Ammon's horn (tissue), 1 donor: Measurements from ENCODE around the gene PPIP5K2.
"Not testable (repeated sequence)": the region's sequence is repeated elsewhere in the genome, so short reads cannot be mapped to it uniquely, and the experiment has no call there.

Source experiments
- DNase-seq: peaks from one replicate; pipeline ENCODE4 v3.0.0-alpha.2; 2016; ENCODE audit warnings: low spot score

Gene PPIP5K2

DNA sequence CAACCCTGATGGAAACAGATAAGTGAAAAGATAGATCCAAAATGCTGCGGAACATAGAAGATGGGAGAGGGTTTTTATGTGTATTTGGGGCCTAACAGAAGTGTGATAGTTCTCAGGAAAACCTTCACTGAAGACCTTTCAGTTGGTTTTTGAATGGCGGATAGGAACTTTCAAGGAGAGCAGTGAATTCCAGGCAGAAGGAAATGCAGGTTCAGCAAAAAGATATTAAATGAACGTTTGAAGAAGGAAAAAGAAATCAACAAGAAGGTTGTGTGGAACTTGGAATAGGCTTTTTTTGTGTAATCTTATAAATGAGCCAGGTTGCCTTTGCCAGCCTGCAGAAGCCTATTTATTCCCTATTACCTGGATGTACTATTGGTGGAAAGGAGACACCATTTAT is 2.1 kb downstream of the PPIP5K2 start:
- no peak for DNase-seq

DNA sequence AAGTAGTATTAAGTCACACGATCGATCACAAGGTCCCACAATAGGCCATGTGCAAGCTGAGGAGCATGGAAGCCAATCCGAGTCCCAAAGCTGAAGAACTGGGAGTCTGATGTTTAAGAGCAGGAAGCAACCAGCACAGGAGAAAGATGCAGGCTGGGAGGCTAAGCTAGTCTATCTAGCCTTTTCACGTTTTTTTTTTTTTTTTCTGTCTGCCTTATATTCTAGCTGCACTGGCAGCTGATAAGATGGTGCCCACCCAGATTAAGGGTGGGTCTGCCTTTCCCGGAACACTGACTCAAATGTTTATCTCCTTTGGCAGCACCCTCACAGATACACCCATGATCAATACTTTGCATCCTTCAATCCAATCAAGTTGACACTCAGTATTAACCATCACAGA is 6.5 kb downstream of the PPIP5K2 start:
- no peak for DNase-seq

DNA sequence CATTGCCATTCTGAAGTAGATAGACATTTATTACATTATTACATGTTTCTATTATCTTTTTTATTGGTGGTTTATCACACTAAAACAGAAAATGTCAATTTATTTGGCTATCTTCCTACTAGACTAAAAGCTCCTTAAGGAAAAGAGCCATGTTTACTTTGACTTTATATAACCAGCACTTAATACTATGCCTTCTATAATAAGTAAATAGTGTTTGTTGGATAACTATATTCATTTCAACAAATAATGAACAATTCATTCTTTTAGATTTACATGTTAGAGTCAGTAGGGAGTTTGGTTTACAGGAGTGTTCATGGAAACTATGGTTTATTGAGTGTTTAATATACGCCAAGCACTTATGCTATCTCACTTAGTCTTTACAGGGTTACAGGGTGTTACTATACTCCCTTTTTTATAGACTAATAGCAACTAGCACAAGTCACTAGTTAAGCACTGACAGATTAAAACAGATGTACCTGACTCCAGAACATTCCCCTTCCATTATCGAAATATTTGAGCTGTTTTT is 7.3 kb downstream of the PPIP5K2 start:
- DNase-seq, result no peak

DNA sequence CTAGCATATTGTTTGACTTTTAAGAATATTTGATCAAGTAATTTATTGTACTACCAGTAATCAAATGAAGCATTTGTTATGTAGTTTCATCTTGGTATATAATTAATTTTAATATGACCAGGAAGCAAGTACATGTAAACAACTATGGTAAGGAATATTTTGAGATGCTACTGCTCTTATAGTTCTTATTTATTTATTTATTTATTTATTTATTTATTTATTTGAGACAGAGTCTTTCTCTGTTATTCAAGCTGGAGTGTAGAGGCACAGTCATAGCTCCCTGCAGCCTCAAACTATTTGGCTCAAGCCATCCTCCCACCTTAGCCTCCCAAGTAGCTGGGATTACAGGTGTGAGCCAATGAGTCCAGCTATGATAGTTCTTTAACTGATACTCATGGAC is 8.1 kb downstream of the PPIP5K2 start:
- no peak for DNase-seq

DNA sequence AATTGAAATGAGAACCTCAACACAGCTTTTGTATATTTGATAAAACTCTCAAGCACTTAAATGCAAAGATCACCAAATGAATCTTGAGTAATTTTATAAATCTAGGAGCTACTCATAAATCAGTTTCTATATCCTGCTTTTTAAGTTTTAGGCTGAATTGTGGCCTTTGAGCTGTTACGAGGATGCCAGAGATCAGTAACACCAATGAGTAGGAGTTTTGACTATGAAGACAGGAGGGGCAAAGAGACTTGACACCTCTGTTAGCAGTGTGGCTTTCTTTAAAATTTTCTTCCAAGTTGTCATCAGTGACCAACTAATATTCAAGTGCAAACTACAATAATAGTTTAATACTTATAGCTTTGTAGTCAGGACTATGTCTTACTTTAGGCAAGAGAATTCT is 12.6 kb downstream of the PPIP5K2 start:
- no peak for DNase-seq

DNA sequence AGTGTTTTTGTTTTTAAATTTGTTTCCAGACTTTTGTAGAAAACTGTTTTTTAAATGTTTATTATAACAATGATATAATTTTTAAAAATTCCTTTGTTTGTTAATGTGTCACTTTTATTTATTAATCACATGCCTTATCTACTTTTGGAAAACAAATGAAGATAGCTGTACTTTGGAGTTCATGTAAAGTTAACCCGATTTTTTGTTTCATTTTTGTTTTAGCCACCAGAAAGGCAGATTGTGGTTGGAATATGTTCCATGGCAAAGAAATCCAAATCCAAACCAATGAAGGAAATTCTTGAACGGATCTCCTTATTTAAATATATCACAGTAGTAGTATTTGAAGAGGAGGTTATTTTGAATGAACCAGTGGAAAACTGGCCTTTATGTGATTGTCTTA is 13.1 kb downstream of the PPIP5K2 start:
- DNase-seq, result no peak

DNA sequence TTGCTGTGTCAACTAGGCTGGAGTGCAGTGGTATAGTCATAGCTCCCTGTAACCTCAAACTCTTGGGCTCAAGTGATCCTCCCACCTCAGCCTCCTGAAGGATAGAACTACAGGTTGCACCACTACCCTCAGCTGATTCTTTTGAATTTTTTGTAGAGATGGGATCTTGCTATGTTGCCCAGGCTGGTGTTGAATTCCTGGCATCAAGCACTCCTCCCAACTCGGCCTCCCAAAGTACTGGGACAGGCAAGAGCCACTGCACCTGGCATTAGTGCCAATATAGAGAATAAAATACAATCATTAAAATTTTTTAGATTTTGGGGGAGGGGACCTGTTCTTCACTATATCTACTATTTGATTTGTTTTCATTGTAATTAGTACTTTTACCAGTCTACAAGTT is 15.4 kb downstream of the PPIP5K2 start:
- no peak for DNase-seq

DNA sequence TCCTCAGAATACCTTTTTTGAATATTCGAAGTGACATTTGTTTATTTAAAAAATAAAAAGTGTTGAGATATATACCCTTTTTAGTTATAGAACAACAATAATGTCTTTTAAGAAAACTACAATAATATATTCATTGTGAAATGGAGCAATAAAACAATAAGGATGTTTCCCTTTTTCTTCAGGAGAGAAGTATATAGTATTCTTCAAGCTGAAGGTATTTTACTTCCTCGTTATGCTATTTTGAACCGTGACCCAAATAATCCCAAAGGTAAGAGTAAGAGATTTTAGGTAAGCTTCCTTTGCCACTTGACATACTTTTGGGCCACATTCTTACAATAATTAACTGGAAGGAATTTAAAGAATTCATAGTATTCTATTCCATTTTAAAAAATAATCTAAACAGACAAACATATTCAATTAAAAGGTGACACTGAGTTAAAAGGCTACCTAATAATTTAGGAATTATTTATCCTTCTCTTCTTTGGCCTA is 18.1 kb downstream of the PPIP5K2 start:
- no peak for DNase-seq

DNA sequence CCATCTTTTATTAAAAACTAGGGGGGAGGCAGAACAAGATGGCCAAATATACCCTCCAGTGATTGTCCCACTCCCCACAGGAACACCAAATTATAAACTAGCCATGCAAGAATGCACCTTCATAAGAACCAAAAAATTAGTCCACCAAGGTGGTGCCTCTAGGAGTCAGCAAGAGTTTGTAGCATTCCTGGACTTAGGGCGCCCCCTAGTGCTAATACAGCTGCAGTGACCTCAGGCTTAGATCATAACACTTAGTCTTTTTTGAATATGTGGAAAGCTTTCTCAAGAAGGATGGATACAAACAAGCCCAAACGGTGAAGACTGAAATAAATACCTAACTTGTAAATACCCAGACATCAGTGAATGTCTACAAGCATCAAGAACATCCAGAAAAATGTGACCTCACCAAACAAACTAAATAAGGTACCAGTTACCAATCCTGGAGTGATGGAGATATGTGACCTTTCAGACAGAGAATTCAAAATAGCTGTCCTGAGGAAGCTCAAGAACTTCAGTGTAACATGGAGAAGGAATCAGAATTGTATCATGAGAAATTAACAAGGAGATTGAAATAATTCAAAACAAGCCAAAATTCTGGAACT is 19.3 kb downstream of the PPIP5K2 start:
- peak; percentile 82 for DNase-seq

DNA sequence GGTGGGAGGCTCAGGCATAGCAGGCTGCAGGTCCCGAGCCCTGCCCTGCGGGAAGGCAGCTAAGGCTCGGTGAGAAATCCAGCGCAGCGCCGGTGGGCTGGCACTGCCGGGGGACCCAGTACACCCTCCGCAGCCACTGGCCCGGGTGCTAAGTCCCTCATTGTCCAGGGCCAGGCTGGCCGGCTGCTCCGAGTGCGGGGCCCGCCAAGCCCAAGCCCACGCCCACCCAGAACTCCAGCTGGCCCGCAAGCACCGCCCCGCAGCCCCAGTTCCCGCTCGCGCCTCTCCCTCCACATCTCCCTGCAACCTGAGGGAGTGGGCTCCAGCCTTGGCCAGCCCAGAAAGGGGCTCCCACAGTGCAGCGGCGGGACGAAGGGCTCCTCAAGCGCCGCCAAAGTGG is 22.0 kb downstream of the PPIP5K2 start:
- DNase-seq, result not testable (repeated sequence)

DNA sequence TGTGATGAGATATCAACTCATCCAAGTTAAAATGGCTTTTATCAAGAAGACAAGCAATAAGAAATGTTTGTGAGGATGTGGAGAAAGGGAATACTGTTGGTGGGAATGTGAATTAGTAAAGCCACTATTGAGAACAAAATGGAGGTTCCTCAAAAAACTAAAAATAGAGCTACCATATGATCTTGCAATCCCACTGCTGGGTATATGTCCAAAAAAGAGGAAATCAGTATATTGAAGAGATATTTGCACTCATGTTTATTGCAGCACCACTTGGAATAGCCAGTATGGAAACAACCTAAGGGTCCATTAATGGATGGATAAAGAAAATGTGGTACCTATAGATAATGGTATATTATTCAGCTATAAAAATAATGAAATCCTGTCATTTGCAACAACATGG is 25.1 kb downstream of the PPIP5K2 start:
- no peak for DNase-seq

DNA sequence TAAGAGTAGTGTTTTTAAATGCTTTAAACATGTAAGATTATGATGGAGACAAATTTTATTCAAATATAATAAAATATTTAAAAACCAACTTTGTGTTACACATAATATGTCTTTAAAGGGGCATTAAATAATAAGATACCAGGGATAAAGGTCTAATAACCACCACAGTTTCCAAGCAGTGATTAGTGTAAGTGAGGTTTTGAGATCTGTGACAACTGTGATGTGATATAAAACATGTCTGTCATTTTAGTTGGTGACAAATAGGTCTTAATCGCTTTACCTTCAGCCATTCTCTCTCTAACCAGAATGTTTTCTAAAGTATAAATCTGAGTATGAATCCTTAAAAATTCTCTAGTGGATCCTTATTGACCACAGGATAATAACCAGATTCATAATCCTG is 28.1 kb downstream of the PPIP5K2 start:
- no peak for DNase-seq

DNA sequence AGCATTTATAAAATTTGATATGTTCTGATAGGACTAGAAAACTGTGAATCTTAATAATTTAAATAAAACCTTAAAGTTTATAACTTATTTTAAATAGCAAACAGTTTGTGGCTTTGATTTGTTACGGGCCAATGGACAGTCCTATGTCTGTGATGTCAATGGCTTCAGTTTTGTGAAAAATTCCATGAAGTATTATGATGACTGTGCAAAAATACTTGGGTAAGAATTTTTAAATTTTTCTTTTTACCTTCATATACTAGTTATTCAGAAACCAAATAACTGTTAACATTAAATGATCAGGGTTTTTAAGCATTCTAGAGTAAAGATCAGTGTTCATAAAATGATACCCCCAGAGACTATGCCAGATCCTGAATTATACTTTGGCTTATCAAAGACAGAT is 31.1 kb downstream of the PPIP5K2 start:
- no peak for DNase-seq

DNA sequence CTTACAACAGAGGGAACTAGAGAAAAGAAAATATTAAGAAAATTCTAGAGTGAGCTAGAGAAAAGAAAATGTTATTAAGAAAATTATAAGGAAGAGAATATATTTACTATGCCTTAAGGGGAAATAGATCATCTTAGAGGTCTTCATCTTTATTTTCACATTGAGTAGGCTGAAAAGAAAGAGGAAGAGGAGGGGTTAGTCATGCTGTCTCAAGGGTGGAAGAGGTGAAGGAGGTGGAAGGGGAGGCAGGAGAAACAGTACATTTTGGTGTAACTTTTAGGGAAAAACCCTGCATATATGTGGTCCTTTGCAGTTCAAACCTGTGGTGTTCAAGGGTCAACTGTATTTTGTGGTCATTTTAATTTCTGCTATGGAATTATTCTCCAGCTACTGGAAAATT is 46.6 kb downstream of the PPIP5K2 start:
- DNase-seq, result no peak

DNA sequence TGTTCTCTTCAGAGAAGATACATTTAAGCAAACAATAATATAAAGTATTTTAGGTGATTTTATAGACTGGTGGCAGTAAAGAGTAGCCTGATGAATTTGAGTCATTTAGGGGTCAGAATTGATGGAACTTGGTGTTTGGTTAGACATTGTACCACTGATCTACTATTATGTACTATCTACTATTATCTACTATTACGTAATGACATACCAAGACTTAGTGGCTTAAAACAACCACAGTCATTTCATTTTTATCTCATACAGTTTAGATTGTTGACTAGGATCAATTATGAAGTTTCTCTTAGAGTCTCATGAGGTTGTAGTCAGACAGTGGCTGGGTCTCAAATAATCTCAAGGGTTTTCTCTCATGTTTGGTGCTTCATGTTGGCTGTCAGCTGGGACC is 54.0 kb downstream of the PPIP5K2 start:
- DNase-seq, result no peak

DNA sequence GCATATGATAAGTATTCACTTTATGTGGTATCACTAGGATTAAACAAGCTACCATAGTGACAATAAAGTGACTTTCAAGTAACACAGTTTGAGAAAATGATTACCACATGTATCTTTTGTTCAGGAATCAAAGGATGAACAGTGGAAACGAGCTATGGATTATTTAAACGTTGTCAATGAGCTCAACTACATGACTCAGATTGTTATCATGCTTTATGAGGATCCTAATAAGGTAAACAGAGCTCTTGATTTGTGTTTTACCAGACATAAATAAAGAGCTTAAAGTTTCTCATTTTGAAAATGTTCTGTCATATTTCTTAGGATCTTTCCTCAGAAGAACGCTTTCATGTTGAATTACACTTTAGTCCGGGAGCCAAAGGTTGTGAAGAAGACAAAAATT is 57.4 kb downstream of the PPIP5K2 start:
- DNase-seq, result no peak

DNA sequence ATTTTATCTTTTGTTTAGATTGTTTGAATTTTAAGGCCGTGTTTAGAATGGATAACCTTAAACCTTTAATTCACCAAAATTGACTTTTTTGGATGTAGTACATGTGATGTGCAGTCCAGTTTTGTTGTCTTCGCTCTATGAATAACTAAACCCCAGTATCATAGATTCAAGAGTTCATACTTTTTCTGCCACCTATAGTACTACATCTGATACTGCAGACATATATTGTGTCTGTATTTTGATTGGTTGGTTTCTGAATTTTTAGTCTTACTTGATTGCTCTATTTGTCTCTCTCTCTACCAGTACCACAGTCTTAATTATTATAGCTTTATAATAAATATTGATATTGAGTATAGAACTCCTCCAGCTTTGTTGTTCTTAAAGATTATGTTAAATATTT is 58.1 kb downstream of the PPIP5K2 start:
- no peak for DNase-seq

DNA sequence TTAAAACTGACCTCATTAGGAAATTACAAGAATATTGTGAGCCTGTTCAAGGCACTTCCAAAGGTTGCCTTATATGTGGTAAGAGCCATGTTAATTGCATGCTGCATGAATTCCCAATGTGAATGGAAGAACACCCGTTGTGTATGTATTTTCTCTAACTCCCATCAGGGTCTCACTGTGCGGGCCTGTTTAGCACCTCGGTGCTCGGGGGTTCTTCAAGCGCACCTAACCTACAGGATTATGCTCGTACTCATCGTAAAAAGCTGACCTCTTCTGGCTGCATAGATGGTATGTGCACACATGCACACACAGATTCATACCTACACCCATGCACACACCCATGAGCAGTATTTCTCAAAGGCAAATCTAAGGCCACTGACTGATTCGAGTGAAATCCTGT is 66.1 kb downstream of the PPIP5K2 start:
- no peak for DNase-seq

DNA sequence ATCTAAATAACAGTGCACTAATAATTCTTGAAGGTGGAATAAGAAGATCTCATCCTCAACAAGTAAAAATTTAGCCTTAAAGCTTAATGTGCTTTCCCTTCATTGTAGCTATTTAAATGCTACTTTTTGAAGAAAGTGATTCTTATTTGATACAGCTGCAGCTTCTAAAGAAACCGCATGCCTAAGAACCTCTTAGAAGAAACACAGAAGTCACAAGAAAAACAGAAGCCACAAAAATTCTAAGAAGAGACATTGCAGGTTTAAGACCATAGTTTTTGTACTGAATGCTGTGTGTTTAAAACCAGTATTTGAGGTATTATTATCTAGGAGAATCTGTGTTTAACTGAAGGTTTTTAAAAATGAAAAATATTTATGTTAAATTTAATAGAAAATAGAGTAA is 68.3 kb downstream of the PPIP5K2 start:
- no peak for DNase-seq

DNA sequence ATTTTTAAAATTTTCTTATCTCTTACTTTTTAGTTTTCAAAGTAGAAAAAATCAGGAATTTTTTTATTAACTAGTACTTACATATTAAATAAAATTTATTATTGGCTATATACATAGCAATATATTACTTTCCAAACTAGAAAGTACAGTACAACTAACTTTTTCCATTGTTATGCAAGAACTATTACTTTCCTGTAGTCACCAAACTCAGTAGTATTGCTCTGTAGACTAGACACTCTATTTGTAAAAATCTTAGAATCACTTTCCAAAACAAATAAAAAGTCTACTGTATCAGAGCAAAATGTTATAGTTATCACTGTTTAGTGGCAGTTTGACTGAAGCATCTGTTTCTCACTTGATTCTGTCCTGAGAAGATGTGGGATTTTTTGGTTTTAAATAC is 83.1 kb downstream of the PPIP5K2 start:
- DNase-seq, result no peak

DNA sequence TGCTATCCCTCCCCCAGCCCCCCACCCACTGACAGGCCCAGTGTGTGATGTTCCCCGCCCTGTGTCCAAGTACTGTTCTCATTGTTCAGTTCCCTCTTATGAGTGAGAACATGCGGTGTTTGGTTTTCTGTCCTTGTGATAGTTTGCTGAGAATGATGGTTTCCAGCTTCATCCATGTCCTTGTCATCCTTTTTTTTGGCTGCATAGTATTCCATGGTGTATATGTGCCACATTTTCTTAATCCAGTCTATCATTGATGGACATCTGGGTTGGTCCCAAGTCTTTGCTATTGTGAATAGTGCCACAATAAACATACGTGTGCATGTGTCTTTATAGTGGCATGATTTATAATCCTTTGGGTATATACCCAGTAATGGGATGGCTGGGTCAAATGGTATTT is 84.9 kb downstream of the PPIP5K2 start:
- not testable (repeated sequence) for DNase-seq

DNA sequence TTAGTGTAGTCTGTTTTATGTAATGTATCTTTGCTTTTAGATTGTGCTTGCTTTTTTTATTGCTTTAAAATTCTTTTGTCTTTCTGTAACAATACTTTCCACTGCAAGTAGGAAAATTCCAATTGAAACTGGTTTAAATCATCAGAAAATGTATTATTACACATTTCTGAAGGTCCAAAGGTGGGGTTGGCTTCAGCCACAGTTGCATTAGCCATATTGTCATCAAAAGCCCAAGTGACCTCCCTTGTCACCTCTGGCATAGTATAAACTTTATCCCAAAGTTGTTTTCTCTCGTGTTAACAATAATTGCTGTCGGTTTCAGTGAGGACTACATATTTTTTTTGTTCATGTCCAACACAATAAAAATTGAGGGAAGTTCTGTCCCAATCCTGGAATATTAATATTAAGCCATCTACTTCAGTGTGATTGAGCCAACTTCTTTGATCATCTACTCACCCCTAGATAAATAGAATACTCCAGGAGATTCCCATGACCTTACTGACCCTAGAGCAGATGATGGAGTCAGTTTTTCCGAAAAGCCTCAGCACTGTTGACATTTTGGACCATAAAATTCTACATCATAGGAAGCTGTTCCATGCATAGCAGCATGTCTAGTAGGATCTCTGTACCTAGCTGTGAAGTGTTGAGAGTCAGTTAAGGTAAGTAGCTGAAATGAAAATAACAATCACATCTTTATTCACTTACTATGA is 86.0 kb downstream of the PPIP5K2 start:
- no peak for DNase-seq

DNA sequence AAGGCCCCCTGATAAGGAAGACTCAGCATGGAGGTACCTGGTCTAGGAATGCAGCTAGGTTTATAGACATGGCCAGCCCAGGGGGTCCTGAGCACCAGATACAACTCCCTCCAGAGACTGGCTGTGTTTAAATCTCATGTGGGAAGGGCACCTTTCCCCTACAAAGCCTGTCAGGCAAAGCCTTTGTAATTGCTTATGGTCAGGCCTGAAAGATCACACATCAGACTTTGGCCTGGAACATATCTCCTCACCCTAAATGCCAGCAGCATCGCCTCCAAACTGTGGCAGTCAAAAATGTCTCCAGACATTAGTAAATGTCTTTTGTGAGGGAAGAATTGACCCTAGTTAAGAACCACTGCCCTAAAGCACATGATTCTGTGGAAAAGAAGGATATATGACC is 86.9 kb downstream of the PPIP5K2 start:
- no peak for DNase-seq

DNA sequence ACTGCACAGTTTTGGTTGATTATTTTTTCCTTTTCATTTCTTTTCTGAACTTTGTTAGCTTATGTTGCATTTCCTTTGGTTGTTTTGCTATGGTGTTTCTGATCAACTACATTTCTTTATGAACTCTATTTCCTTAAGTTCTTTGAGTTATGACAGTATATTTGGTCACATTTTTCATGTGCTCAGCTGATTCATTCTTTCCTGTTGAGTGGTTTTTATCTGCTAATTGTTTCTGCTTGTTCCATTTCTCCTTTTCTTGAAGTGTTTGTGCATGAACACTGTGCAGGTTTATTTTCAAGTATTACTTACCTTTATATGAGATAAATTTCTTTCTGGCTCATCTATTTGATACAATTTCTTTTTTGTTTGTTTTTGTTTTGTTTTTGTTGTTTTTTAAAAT is 87.6 kb downstream of the PPIP5K2 start:
- DNase-seq, result no peak
